Nephron (organoid): ENCODE measurements around the gene DENND1A.

Experiments
- H3K27ac Mint-ChIP-seq, 3 experiments: 2 replicates each; pipeline ENCODE4 v1.8.0; 2020; ENCODE audit warnings: mixed read lengths in 3 of 3, mild to moderate bottlenecking in 2 of 3, moderate library complexity in 1 of 3
- H3K27me3 Mint-ChIP-seq: 2 replicates; pipeline ENCODE4 v1.8.0; 2021; ENCODE audit warnings: low read depth, mild to moderate bottlenecking, moderate library complexity, mixed read lengths
- H3K36me3 Mint-ChIP-seq: 2 replicates; pipeline ENCODE4 v1.8.0; 2020; ENCODE audit warnings: low read depth, mixed read lengths
- H3K4me1 Mint-ChIP-seq: 2 replicates; pipeline ENCODE4 v1.8.0; 2020; ENCODE audit warnings: mixed read lengths
- H3K4me3 Mint-ChIP-seq, 3 experiments: 2 replicates each; pipeline ENCODE4 v1.8.0; 2020; ENCODE audit warnings: mild to moderate bottlenecking in 3 of 3, mixed read lengths in 3 of 3, moderate library complexity in 2 of 3
- H3K9me3 Mint-ChIP-seq: 2 replicates; pipeline ENCODE4 v1.8.0; 2020; ENCODE audit warnings: mixed read lengths
- CTCF ChIP-seq, 3 experiments: fragments of 200-600 bp; sonication (generic); IDR thresholded peaks; one replicate each; pipeline ENCODE4 v1.5.0; 2021; ENCODE audit warnings: antibody characterized with exemption in 3 of 3; ENCODE audit not compliant: unreplicated experiment in 3 of 3

Gene DENND1A

GRCh38 chr9:123927625-123928532 is 2.0 kb downstream of the DENND1A start:
- H3K36me3 Mint-ChIP-seq: peaks cover 18% of the 10 kb centered on the region

GRCh38 chr9:123926941-123927340 is 3.0 kb downstream of the DENND1A start:
- no peak overlapping the region for H3K27ac Mint-ChIP-seq
- H3K36me3 Mint-ChIP-seq: peaks cover 18% of the 10 kb centered on the region
- peak overlapping the region in 2 of 3 experiments; percentile 18 to 45 for H3K4me3 Mint-ChIP-seq
- H3K27me3 Mint-ChIP-seq: peaks cover 3% of the 10 kb centered on the region
- peaks cover 30% of the 10 kb centered on the region for H3K4me1 Mint-ChIP-seq
- H3K9me3 Mint-ChIP-seq: peaks cover 11% of the 10 kb centered on the region
- no peak for TF ChIP-seq CTCF (IDR thresholded peaks at IDR 0.05; ENCODE audit: unreplicated experiment in 3 of 3)

More at GRCh38 chr9:123927625-123928532, 2.0 kb downstream of the DENND1A start:
- H3K27ac Mint-ChIP-seq: no peak overlapping the region
- peaks cover 5% of the 10 kb centered on the region for H3K27me3 Mint-ChIP-seq
- H3K9me3 Mint-ChIP-seq: peaks cover 11% of the 10 kb centered on the region
- peaks cover 30% of the 10 kb centered on the region for H3K4me1 Mint-ChIP-seq
- peak overlapping the region; percentile 87 to 94 (median 91) for H3K4me3 Mint-ChIP-seq
- TF ChIP-seq CTCF (IDR thresholded peaks at IDR 0.05; ENCODE audit: unreplicated experiment in 3 of 3): no peak

- Mint-ChIP-seq H3K4me1 (peaks cover 22% of the 10 kb centered on the region), H3K9me3 (peaks cover 11% of the 10 kb centered on the region), H3K27ac (no peak overlapping the region), H3K36me3 (peaks cover 20% of the 10 kb centered on the region), H3K4me3 (no peak overlapping the region), H3K27me3 (no peaks in the 10 kb centered on the region)
- TF ChIP-seq CTCF (IDR thresholded peaks at IDR 0.05; ENCODE audit: unreplicated experiment in 3 of 3): no peak
These were observed 4.1 kb downstream of the DENND1A start for GRCh38 chr9:123925819-123926218.

- TF ChIP-seq CTCF (IDR thresholded peaks at IDR 0.05; ENCODE audit: unreplicated experiment in 3 of 3): no peak
- Mint-ChIP-seq H3K27ac (no peak overlapping the region), H3K36me3 (peaks cover 22% of the 10 kb centered on the region), H3K4me3 (no peak overlapping the region), H3K4me1 (peaks cover 16% of the 10 kb centered on the region), H3K9me3 (peaks cover 11% of the 10 kb centered on the region), H3K27me3 (no peaks in the 10 kb centered on the region)
These were observed 4.8 kb downstream of the DENND1A start for GRCh38 chr9:123925161-123925560.

GRCh38 chr9:123924727-123925126 is 5.2 kb downstream of the DENND1A start:
- no peak for TF ChIP-seq CTCF (IDR thresholded peaks at IDR 0.05; ENCODE audit: unreplicated experiment in 3 of 3)
- H3K36me3 Mint-ChIP-seq: peaks cover 22% of the 10 kb centered on the region
- H3K4me3 Mint-ChIP-seq: no peak overlapping the region
- H3K27ac Mint-ChIP-seq: no peak overlapping the region
- H3K27me3 Mint-ChIP-seq: no peaks in the 10 kb centered on the region
- peaks cover 16% of the 10 kb centered on the region for H3K4me1 Mint-ChIP-seq
- peaks cover 11% of the 10 kb centered on the region for H3K9me3 Mint-ChIP-seq

GRCh38 chr9:123923884-123924283 is 6.0 kb downstream of the DENND1A start:
- Mint-ChIP-seq H3K27me3 (no peaks in the 10 kb centered on the region), H3K9me3 (peaks cover 11% of the 10 kb centered on the region), H3K4me1 (peaks cover 14% of the 10 kb centered on the region), H3K4me3 (no peak overlapping the region), H3K36me3 (peaks cover 22% of the 10 kb centered on the region), H3K27ac (no peak overlapping the region)
- no peak for TF ChIP-seq CTCF (IDR thresholded peaks at IDR 0.05; ENCODE audit: unreplicated experiment in 3 of 3)
